ENCODE results near the gene OPCML.

Gene OPCML

DNA sequence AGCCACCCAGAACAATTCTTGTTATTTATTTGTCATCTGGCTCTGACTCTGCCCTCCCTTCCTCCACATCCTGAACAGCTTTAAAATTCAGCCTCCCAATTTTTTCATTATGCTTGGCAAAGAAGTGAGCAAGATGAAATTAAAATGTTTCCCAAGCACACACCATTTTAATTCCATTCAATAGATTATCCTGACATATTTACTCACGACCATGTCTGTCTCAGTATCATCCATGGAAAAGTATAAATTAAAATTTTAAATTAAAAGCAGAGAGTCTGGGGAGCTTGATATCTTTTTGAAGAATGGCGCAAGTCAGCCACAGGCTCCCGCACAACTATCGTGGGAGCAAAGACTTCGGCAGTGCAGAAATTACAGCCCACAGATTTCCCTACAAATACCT lies 862.4 kb downstream of the OPCML start:
- DNase-seq (ENCODE audit: low read depth in 2 of 2) = no peak

DNA sequence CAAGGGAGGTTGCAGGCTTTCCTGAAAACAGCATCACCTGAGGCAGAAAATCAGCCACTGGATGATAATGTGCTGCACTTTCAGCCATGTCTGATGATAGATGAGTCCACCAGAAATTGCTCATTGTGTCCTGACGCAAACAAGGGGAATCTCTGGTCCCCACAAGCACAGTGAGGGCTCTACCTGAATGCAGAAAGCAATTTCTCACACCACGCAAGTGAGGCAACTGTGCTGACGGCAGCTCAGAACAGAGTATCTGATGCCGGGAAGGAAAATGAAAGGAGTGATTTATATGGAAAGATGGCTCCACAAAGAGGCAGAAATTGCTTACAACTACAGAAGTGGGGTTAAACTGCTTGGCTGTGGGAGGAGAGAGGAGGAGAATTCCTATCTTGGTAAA lies 867.1 kb downstream of the OPCML start:
- DNase-seq (ENCODE audit: low read depth in 2 of 2) = no peak

DNA sequence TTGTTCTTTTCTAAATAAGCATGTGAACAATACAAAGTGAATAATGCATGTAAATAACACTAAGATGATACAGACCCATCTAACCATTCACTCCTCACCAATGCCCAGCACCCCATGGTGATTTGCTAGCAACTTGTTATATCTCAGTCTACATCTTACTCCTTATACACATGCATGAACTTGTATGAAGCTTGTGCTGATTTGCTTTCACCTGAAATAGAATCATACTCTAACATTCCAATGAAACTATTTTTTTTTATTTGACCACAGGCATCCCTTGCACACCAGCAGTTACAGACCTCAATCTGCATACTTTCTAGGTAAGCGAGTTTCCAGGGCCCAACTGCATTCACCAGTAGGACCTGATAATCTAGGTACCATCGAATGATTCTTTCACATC lies 873.6 kb downstream of the OPCML start:
- no peak for DNase-seq (ENCODE audit: low read depth in 2 of 2)

DNA sequence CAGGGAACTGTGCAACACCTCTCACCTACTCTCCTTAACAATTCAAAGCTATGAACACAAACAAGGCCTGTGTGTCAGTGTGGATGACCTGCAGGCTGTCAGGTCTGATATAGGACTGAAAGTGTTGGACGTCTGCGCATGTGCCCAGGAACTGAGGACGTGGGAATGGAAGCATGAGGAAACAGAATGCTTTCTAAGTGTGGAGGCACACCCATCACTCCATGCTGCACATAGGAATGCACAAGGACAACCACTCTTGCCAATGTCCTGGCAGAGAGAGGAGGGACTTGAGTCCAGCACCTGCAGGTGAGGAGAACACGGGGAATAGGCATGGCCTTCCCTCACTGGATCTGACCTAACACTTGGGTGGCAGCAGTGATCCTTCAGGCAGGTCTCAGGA lies 874.3 kb downstream of the OPCML start:
- no peak for DNase-seq (ENCODE audit: low read depth in 2 of 2)

DNA sequence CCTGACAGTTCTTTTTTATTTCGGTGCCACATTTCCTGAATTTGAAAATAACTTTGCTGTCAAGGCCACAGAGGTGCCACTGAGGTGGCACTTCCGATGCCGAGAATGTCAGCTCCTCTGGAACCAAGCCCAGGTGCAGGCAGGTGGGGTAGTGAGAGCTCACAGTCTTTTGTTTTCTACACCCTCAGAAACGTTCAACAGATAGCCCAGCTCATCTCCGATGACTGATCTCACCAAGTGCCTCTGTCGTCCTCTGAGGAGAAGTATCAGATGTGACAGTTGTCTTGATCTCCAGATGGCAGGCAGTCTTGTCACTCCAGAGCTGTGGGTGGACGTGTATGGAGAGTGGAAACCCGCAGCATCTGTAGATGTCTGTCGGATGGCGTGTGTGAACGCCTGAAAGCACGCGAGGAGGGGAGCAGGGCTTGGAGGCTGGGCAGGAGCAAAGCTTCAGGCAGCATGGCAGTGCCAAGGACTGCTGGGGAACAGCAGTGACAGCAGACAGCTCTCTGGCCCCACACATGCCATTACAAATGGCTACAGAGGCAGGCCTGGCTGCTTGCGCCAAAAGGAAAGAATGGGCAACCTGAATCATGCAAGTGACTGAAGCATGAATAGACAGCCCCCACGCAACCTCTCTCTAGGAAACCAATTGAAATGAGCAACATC lies 877.0 kb downstream of the OPCML start:
- DNase-seq (ENCODE audit: low read depth in 2 of 2) = no peak

DNA sequence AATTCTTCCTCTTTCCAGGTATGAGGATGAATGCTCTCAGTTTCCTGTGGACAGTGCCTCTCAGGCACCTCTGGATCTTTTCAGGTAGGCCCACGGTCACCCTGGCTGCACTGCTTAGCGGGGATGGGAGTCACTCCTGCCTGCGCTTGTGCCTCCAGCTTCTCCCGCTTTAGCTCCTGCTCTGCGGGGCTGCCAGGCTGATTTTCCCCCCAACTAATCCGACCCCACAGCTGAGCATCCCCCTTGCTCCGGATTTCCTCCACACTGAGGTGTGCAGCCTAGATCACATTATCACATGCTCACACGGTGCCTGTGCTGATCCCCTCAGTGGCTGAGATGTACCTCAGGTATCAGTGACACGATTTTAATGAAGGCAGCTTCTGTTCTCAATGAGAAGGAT lies 879.1 kb downstream of the OPCML start:
- DNase-seq (ENCODE audit: low read depth in 2 of 2) = no peak

DNA sequence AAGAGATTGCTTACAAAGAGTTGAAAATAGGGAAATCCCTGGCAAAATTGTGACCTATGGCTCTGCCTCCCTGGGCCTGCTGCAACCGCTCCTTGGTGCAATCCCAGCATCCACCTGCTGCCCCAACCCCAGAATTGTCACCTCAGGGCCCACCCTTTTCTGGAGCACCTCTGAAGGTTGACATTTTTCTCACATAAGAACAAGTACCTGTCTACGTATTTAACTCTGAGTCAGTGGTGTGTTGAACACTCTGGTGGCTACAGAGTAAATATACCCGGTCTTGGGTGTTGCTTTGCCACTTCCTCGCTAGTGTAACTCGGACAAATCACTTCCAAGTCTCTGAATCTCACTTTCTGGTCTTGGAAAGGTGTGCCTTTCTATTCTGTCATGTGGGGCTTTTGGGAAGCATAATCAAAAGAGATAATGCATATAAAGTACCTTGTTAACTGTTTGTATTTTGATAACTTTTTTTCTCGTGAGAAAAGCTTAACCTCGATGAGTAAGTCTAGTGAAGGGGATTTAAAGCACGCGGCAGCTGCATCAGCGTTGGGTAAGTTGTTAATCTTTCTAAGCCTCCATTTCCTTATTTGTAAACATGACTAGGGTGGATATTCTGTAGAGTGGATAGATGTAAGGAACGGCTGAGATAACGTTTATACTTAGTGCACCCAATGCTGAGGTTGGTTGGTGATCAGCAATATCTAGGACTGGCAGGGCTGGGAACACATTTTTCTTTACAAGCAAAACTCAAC lies 881.2 kb downstream of the OPCML start:
- DNase-seq (ENCODE audit: low read depth in 2 of 2) = no peak

DNA sequence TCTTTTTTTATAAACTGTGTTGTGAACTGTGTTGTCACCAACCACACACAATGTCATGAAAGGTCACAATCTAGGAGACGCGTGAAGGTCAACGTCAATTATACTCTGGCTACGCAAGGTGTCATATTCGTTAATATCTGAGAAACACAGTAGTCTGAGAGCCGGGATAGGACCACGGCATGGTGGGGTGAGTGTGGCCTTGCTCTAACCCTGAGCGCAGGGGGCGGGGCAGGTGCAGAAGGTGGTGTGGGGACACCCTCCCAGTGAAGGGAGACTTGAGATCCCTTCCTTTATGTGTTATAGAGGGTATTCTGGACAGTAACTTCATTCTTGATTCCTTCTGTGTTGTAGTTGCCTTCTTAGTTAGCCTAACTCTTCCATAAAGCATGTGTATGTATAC lies 883.0 kb downstream of the OPCML start:
- no peak for DNase-seq (ENCODE audit: low read depth in 2 of 2)

DNA sequence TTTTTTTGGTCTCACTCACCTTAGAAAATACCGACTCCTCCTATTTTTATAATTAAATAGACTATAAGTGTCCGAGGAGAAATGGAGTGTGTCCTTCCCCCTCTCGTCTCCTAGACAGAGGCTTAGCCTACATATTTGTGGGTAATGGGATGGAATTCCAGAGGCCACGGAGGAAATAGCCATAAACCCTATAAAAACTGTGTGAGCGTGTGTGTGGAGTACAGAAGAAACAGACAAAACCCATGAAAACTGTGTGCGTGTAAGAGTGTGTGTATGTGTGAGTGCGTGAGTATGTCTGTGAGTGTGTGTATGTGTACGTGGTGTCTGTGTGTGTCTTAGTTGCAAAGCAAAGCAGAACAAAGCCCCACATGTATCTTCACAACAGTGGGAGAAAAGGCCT lies 883.5 kb downstream of the OPCML start:
- no peak for DNase-seq (ENCODE audit: low read depth in 2 of 2)

DNA sequence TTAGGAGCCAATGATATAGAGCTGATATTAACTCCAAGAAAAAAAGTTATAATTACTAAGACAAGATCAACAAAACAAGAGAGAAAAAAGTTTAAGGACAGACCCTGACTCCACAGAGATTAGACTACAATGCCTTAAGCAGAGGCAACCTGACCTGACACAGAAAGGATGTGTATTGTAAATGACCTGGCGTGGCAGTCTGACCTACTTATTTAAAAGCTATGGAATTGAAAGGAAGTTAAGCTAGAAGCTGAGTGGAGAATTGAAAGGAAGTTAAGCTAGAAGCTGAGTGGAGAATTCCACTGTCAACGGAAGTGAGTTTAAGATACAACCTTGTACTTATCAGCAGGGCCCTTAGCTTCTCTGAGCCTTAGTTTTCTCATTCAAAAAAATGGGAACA lies 885.4 kb downstream of the OPCML start:
- DNase-seq (ENCODE audit: low read depth in 2 of 2) = no peak

DNA sequence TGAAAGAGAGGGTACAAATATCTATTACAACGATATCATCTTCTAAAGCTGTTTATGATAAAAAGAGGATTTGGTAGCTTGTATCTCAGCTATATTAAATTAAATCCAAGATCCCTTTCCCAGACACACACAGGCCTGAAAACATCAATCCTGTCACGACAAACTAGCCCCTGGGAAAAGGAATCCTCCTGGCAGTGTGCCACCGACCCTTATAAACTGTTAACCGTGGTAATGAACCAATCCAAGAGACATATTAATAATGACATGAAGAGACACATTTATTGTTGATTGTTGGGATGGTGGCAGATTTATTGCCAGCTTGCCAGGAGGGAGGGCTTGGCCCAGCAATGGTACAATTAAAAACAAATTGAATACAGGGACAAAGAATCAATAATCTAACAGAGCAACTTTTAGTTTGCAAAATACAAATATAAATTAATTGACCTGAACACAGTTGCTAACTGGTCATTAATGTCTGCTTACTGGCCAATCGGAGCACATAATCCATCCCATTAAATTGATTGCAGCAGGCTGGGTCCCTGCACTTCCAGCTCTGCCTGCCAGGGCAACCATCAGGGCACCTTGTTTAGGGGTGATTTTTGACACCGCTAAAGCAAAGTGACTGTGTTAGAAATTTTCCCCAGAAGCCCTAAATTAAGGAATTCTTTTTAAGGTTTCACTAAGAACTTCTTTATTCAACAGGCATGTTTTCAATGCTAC lies 887.6 kb downstream of the OPCML start:
- DNase-seq (ENCODE audit: low read depth in 2 of 2) = no peak

DNA sequence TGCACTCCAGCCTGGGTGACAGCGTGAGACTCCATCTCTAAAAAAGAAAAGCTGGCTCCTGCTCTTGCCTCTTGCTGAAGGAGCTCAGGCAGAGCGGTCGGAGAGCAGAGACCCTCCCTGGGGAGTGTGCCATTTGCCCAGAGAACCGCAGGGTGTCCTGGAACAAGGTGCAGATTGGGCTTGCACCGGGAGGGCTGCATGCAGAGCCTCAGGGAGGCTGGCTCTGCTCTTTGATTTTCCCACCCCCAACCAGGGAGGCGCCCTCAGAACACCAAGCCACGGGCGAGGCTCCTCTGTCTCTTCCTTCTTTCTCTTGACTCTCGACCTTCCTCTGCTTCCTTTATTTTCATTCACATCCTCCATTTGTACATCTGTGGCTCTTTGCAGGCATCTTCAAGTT lies 889.1 kb downstream of the OPCML start:
- DNase-seq (ENCODE audit: low read depth in 2 of 2) = no peak

DNA sequence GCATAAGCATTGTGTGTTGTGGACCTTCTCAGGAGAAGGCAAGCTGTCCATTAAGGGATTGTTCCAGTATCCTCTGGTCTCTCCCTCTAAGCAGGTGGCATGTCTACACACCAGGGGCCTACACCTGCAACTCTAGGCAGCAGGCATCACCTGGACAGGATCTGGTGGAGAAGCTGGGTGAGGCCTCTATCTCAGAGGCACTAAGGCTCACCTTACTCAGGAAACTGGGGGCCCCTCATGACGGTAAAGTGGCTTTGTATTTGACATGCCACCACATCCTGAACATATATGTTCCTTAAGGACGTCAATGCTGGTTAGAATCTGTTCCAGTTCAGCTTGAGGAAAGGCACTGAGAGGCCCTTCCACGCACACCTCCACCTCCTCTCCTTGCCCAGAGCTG lies 891.3 kb downstream of the OPCML start:
- no peak for DNase-seq (ENCODE audit: low read depth in 2 of 2)

DNA sequence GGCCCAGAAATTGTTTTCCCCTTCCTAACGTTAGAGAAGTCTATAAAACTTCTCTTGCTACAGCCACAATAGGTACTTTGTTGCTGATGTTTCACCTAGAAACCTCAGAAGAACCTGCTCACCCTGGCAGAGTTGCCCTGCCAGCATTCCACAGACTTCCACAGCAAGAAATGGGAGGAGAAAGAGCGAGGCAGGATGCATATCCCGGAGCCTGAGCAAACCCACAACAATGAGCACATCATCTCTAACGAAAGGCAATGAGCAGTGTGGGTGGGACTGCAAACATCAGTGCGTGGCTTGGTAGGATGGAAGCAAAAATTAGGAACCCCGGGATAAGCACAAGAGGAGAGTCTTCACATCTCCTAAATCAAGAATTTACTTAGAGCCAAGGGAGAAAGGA lies 892.3 kb downstream of the OPCML start:
- DNase-seq (ENCODE audit: low read depth in 2 of 2) = no peak

DNA sequence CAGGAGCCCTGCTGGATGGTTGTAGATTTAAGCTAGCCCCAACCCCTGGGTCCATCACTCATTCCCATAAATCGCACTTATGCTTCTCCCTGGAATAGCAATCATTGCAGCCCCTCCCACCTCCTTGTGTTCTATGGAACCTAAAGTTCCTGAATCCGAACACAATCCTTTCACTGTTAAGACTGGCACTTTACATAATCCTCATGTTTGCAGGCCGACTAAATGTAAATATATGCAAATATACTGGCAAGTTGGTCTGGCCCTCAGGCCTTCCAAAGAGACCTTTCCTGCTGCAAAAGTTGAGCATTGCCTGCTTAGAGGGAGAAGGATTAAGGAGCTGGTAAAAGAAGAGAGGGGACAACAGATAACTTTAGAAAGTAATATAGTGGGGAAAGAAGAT lies 892.9 kb downstream of the OPCML start:
- no peak for DNase-seq (ENCODE audit: low read depth in 2 of 2)

DNA sequence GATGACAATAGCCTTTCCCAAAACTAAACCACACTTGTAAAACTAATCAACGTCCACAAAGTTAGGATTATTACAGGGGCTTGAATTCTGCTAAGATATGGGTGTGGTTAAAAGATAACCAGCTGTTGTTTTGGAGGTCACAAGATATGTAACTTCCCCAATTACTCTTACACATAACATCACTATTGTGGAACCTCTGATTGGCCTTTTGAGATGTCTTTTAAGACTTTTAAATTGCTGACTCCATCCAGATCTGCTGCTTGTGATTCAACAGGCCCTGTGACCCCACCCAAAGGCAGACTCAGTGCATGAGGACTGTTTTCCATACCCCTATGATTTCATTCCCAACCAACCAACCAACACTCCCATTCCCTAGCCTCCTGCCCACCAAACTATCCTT lies 893.9 kb downstream of the OPCML start:
- no peak for DNase-seq (ENCODE audit: low read depth in 2 of 2)

DNA sequence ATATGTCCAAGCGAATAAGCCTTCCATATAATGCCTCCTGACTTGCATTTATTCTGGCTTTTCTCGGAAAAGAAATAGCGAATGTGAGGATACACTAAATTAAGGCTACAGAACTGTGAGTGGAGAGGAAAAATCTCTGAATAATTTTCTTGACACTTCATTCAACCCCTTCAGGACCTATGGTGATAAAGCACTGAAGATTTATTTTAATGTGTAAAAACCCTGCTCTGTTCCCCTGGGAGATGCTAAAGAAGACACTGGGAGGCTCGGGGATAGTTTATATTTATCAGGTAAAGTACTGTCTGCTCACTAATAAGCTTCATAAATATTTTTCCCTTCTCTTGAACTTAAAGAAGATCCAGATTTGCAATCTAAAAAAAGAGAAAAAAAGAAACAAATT lies 895.8 kb downstream of the OPCML start:
- DNase-seq (ENCODE audit: low read depth in 2 of 2) = no peak

DNA sequence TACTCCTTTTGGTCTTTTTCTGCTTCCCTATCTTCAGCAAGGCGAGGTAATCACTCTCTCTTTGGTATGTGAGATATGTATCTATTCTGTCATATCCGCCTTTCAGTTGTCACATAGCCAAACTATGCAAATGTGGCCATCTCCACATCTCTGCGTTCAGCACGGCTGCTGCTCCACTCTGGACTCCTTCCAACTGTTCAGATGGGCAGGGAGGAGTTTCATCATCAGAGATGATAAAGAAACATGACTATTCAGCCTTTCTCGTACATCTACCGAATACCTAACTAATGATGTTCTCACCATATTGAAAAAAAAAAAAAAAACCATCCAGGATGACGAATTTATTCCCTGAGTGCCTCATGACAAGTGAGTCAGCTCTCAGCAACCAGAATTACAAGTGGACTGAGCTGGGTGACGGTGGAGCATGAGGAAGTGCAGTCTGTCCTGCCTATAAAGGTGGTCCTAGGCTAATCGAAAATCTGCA lies 899.6 kb downstream of the OPCML start:
- no peak for DNase-seq (ENCODE audit: low read depth in 2 of 2)

DNA sequence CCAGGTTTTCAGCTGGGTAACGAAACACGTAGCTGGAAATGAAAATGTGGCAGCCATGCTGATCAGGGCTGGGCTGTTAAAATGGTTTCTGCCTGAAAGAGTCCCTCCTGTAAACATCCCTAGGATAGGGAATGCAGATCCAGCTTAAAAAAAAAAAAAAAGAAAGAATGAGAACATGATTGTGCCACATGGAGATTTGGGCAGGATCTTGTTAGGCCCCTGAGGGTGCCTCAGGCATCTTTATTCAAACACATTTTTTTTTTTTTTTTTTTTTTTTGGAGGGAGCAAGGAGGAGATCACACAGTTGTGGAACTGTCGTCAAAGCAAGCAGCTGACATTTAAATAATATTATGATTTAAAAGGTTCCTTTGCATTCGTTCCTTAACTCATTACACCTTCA lies 900.3 kb downstream of the OPCML start:
- no peak for DNase-seq (ENCODE audit: low read depth in 2 of 2)

DNA sequence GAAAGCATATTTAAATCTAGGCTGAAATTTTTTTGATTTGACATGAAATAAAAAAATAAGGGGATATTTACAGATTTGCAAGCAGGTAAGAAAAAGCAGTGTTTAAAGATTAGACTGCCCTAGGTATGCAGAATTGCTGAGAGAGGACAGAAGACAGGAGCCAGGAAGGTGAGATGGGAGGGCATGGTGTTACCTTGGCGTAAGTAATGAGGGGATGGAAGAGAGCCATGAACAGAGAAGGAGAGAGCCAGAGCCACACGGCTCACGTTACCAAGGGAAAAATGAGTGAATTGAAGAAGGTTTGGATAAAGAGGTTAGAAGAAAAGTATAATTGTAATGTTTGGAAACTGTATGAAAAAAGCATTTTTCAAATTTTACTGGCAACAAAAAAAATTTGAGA lies 904.3 kb downstream of the OPCML start:
- DNase-seq (ENCODE audit: low read depth in 2 of 2) = no peak

DNA sequence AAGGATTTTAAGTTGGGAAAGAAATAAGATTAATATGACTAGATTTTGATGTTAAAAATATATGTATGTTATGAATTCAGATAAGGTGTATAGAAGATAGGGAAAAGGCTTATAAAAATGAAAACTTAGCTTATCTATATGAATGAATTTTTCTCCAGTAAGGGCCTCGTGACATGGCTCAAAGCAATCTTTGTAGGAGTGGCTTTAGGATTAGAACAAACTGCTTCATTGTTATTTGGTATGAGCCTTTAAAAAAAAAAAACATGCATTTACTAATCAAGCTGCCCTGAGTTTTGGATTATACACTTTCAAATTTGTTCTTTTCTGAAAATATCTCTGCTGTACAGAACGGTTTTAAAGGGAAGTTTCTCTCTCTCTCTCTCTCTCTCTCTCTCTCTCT lies 905.9 kb downstream of the OPCML start:
- no peak for DNase-seq (ENCODE audit: low read depth in 2 of 2)

DNA sequence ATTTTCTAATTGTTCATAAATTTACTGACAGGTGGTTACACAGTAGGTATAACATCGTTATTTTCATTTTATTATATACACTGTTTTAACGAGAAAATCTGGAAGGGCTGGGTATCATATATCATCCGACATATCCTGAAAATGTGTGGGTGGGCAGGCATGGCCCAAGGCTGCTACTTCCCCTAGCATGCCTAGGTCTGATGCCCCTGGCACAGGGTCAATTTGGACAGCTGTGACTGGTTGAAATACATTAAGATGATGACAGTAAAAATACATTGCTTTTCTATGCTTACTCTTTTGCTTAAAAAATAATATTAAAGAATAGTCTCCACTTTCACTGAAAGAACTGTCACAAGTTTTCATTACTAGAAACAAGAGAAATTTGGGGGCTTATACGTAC lies 908.8 kb downstream of the OPCML start:
- DNase-seq (ENCODE audit: low read depth in 2 of 2) = no peak

DNA sequence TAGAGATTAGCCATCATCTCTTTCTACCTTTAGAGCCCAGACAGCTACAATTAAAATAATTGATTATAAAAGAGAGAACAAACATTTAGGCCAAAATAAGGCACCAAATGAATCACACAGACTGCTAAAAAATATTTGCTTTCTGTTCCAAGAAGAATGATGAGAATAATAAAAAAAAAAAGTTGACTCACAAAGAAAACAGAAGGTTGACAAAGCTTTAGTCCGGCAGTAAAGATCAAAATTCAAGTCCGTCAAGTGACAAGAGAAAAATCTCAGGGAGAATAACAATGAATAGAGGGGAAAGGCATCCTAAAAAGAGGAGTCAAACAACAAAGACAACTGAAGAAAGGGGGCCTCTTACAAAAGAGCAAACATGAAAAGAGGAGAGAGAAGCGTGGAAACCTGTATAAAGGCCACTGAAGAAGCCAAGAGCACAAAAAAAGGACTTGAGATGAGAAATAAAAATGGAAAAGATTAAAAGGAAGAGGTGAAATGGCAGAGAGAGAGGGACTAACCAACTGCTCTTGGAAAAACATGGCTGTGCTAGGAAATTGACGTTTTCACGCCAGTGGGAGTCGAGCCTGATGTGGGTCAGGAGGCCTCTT lies 910.2 kb downstream of the OPCML start:
- no peak for DNase-seq (ENCODE audit: low read depth in 2 of 2)

Data from stimulated activated CD4-positive, alpha-beta T cell treated with anti-CD3 and anti-CD28 coated beads, Interleukin-4, amount 100 ng/mL, for 48 hours (primary cell).